H9 (cell line): Measurements from ENCODE around the gene ACTL8. TPM values are rescaled to one million over a fixed set of nuclear protein-coding genes. Genes with fewer than 3 reads are reported as not detected.

ENCODE experiments used
- DNase-seq: peaks from one replicate; pipeline ENCODE4 v3.0.0-alpha.2; 2017
- H2AFZ ChIP-seq: one replicate; pipeline ENCODE4 v1.6.1; 2013; ENCODE audit warnings: mild to moderate bottlenecking, low read length, control low read depth, moderate library complexity
- H2AK5ac ChIP-seq: 2 replicates; pipeline ENCODE4 v1.6.1; 2013; ENCODE audit warnings: low read length, control low read depth, mixed read lengths; ENCODE audit not compliant: insufficient read length
- H2BK120ac ChIP-seq: one replicate; pipeline ENCODE4 v1.6.1; 2013; ENCODE audit warnings: low read depth, mild to moderate bottlenecking, low read length, control low read depth, inconsistent platforms; ENCODE audit not compliant: poor library complexity, severe bottlenecking
- H2BK12ac ChIP-seq: 2 replicates; pipeline ENCODE4 v1.6.1; 2013; ENCODE audit warnings: low read length, control low read depth, mixed read lengths, low read depth; ENCODE audit not compliant: insufficient read length
- H2BK15ac ChIP-seq: 2 replicates; pipeline ENCODE4 v1.6.1; 2013; ENCODE audit warnings: low read depth, low read length, control low read depth
- H2BK20ac ChIP-seq: one replicate; pipeline ENCODE4 v1.6.1; 2013; ENCODE audit warnings: low read depth, mild to moderate bottlenecking, low read length, control low read depth, inconsistent platforms; ENCODE audit not compliant: poor library complexity, severe bottlenecking
- H2BK5ac ChIP-seq: 2 replicates; pipeline ENCODE4 v1.6.1; 2013; ENCODE audit warnings: low read length, control low read depth, mixed read lengths; ENCODE audit not compliant: insufficient read length
- H3K14ac ChIP-seq: 2 replicates; pipeline ENCODE4 v1.6.1; 2013; ENCODE audit warnings: low read length, control low read depth; ENCODE audit not compliant: insufficient read depth
- H3K18ac ChIP-seq: 2 replicates; pipeline ENCODE4 v1.6.1; 2013; ENCODE audit warnings: low read depth, mild to moderate bottlenecking, mixed read lengths, low read length, control low read depth; ENCODE audit not compliant: insufficient read length
- H3K23ac ChIP-seq: 2 replicates; pipeline ENCODE4 v1.6.1; 2013; ENCODE audit warnings: low read length, control low read depth, mixed read lengths, low read depth; ENCODE audit not compliant: insufficient read length
- H3K23me2 ChIP-seq: 2 replicates; pipeline ENCODE4 v1.6.1; 2013; ENCODE audit warnings: low read depth, mild to moderate bottlenecking, mixed read lengths, low read length, control low read depth; ENCODE audit not compliant: insufficient read length, poor library complexity, severe bottlenecking
- H3K27ac ChIP-seq: 2 replicates; pipeline ENCODE4 v1.5.1; 2013; ENCODE audit warnings: low read length, control low read depth, mixed read lengths, low read depth; ENCODE audit not compliant: insufficient read length
- H3K27me3 ChIP-seq: 2 replicates; pipeline ENCODE4 v1.6.1; 2013; ENCODE audit warnings: low read length, control low read depth, inconsistent platforms; ENCODE audit not compliant: insufficient read depth
- H3K4ac ChIP-seq: 2 replicates; pipeline ENCODE4 v1.6.1; 2013; ENCODE audit warnings: low read depth, mild to moderate bottlenecking, control low read depth, inconsistent platforms, low read length, moderate library complexity
- H3K4me1 ChIP-seq: 2 replicates; pipeline ENCODE4 v1.6.1; 2013; ENCODE audit warnings: low read length, control low read depth, inconsistent platforms; ENCODE audit not compliant: insufficient read depth
- H3K4me2 ChIP-seq: 2 replicates; pipeline ENCODE4 v1.6.1; 2013; ENCODE audit warnings: low read length, control low read depth, mixed read lengths; ENCODE audit not compliant: insufficient read length, insufficient read depth
- H3K56ac ChIP-seq: 2 replicates; pipeline ENCODE4 v1.6.1; 2013; ENCODE audit warnings: low read depth, mild to moderate bottlenecking, mixed read lengths, low read length, control low read depth; ENCODE audit not compliant: insufficient read length
- H3K79me1 ChIP-seq: 2 replicates; pipeline ENCODE4 v1.6.1; 2013; ENCODE audit warnings: low read depth, mild to moderate bottlenecking, moderate library complexity, low read length, control low read depth, inconsistent platforms; ENCODE audit not compliant: insufficient read depth, poor library complexity, severe bottlenecking
- H3K79me2 ChIP-seq: 2 replicates; pipeline ENCODE4 v1.6.1; 2013; ENCODE audit warnings: low read length, control low read depth, inconsistent platforms; ENCODE audit not compliant: insufficient read depth
- H3K9ac ChIP-seq: 2 replicates; pipeline ENCODE4 v1.6.1; 2013; ENCODE audit warnings: low read length, control low read depth, mixed read lengths; ENCODE audit not compliant: insufficient read length; ENCODE audit errors: extremely low read depth
- H3K9me3 ChIP-seq: one replicate; pipeline ENCODE4 v1.6.1; 2013; ENCODE audit warnings: low read depth, low read length, inconsistent platforms; ENCODE audit not compliant: control insufficient read depth
- H3T11ph ChIP-seq: one replicate; pipeline ENCODE4 v1.6.1; 2013; ENCODE audit warnings: mild to moderate bottlenecking, low read length, control low read depth, inconsistent platforms
- H4K20me1 ChIP-seq: one replicate; pipeline ENCODE4 v1.6.1; 2013; ENCODE audit not compliant: control insufficient read depth, insufficient read length, insufficient read depth
- H4K5ac ChIP-seq: 2 replicates; pipeline ENCODE4 v1.6.1; 2013; ENCODE audit warnings: low read depth, mild to moderate bottlenecking, mixed read lengths, low read length, control low read depth; ENCODE audit not compliant: insufficient read length
- H4K8ac ChIP-seq: replicated peaks from 2 replicates; pipeline ENCODE4 v1.6.1; 2013; ENCODE audit warnings: low read length, control low read depth, mixed read lengths, low read depth; ENCODE audit not compliant: insufficient read length
- H4K91ac ChIP-seq: 2 replicates; pipeline ENCODE4 v1.6.1; 2013; ENCODE audit warnings: low read depth, mild to moderate bottlenecking, moderate library complexity, mixed read lengths, low read length, control low read depth; ENCODE audit not compliant: insufficient read length
- H3K27ac Mint-ChIP-seq, 3 experiments: 2 replicates in 2 of 3; 3 replicates in 1 of 3; pipeline ENCODE4 v1.8.0; 2020 to 2021; ENCODE audit warnings: mixed read lengths in 3 of 3, mild to moderate bottlenecking in 1 of 3, moderate library complexity in 1 of 3
- H3K27me3 Mint-ChIP-seq: 2 replicates; pipeline ENCODE4 v1.8.0; 2021; ENCODE audit warnings: low read depth, mild to moderate bottlenecking, moderate library complexity, mixed read lengths
- H3K36me3 Mint-ChIP-seq, 3 experiments: 2 replicates in 2 of 3; 3 replicates in 1 of 3; pipeline ENCODE4 v1.8.0; 2020 to 2021; ENCODE audit warnings: low read depth in 3 of 3, mixed read lengths in 3 of 3; ENCODE audit not compliant: insufficient read depth in 1 of 3
- H3K4me1 Mint-ChIP-seq, 2 experiments: 2 replicates each; pipeline ENCODE4 v1.8.0; 2020; ENCODE audit warnings: mixed read lengths in 2 of 2
- H3K4me3 Mint-ChIP-seq, 2 experiments: 2 replicates in 1 of 2; 3 replicates in 1 of 2; pipeline ENCODE4 v1.8.0; 2020 to 2021; ENCODE audit warnings: mild to moderate bottlenecking in 2 of 2, mixed read lengths in 2 of 2, moderate library complexity in 1 of 2
- H3K9me3 Mint-ChIP-seq, 2 experiments: 2 replicates in 1 of 2; 3 replicates in 1 of 2; pipeline ENCODE4 v1.8.0; 2020; ENCODE audit warnings: mild to moderate bottlenecking in 2 of 2, mixed read lengths in 2 of 2, moderate library complexity in 1 of 2
- CTCF ChIP-seq: fragments of 200-600 bp; sonication (generic); conservative IDR thresholded peaks from 3 replicates; pipeline ENCODE4 v1.8.0; 2021; ENCODE audit warnings: antibody characterized with exemption, mild to moderate bottlenecking
- WGBS: extraction: QIAGEN DNeasy Blood & Tissue Kit; methylation state at CpG from one replicate; pipeline ENCODE4 v1.1.7; 2013; ENCODE audit warnings: missing lambda C conversion rate, low lambda C conversion rate, mixed read lengths; ENCODE audit not compliant: insufficient read length; ENCODE audit errors: extremely low coverage; 5-methylcytosine and 5-hydroxymethylcytosine counted together
- total RNA-seq: library from RNA; stranded (reverse); gene quantifications from 2 replicates; pipeline ENCODE4 v1.2.1, GENCODE V29; 2021

The ACTL8 gene
- total RNA-seq, 1 experiment from 2014 or later = not detected

- Histone ChIP-seq H3K79me2 (no peaks in the 10 kb centered on the region), H3K4me2 (no peak overlapping the region), H4K8ac (no peak overlapping the region), H3K23ac (no peak overlapping the region), H3K56ac (no peak overlapping the region), H3K79me1 (no peaks in the 10 kb centered on the region), H2AK5ac (no peak overlapping the region), H4K5ac (no peak overlapping the region), H3K18ac (no peak overlapping the region), H3K23me2 (no peaks in the 10 kb centered on the region), H2BK20ac (no peak overlapping the region), H3T11ph (no peak overlapping the region), H3K14ac (no peak overlapping the region), H3K27ac (no peak overlapping the region), H2BK12ac (no peak overlapping the region), H3K27me3 (no peaks in the 10 kb centered on the region; the same call in 1 of the 2 replicates), H2AFZ (no peak overlapping the region), H4K91ac (no peak overlapping the region), H2BK5ac (no peak overlapping the region), H4K20me1 (no peaks in the 10 kb centered on the region), H2BK120ac (no peak overlapping the region), H3K4me1 (no peaks in the 10 kb centered on the region), H3K9ac (no peak overlapping the region), H3K4ac (no peak overlapping the region), H2BK15ac (no peak overlapping the region), H3K9me3 (no peaks in the 10 kb centered on the region)
- H3K27me3 Mint-ChIP-seq = peaks cover 18% of the 10 kb centered on the region
- no peaks in the 10 kb centered on the region for H3K9me3 Mint-ChIP-seq
- no peak overlapping the region for H3K27ac Mint-ChIP-seq
- peaks cover 8 to 15% of the 10 kb centered on the region in 2 experiments; a peak in 3 of 4 replicates for H3K4me1 Mint-ChIP-seq
- no peak overlapping the region for H3K4me3 Mint-ChIP-seq
- WGBS = no CpG with 5 or more reads among the region's 3 CpGs
- no peaks in the 10 kb centered on the region for H3K36me3 Mint-ChIP-seq
- no peak for TF ChIP-seq CTCF
- no peak for DNase-seq
Observed at GRCh38 chr1:17847111-17847510, 92.0 kb downstream of the ACTL8 start.
